HepG2 (cell line): Measurements from ENCODE around the gene GPN2. TPM values are rescaled to one million over a fixed set of nuclear protein-coding genes. Genes with fewer than 3 reads are reported as not detected.

Source experiments
- ARID4A ChIP-seq: sonication (generic); formaldehyde crosslinking; IDR thresholded peaks from 2 replicates; pipeline ENCODE4 v1.5.0; 2020; ENCODE audit warnings: mild to moderate bottlenecking, missing genetic modification reagents, borderline replicate concordance
- ATAD3A ChIP-seq: sonication (generic); formaldehyde crosslinking; IDR thresholded peaks from 2 replicates; pipeline ENCODE4 v1.4.0; 2020; ENCODE audit warnings: missing genetic modification reagents
- CREB1 ChIP-seq, 2 experiments: fragments of 450-650 bp in 1 of 2; IDR thresholded peaks; 2 replicates each; pipeline ENCODE4 v1.6.1; 2016 to 2017; ENCODE audit warnings: control low read depth in 1 of 2, mild to moderate bottlenecking in 1 of 2, missing compliant biosample characterization in 1 of 2, missing genetic modification characterization in 1 of 2
- DNMT1 ChIP-seq: sonication (generic); formaldehyde crosslinking; IDR thresholded peaks from 2 replicates; pipeline ENCODE4 v1.5.1; 2020; ENCODE audit warnings: mild to moderate bottlenecking, missing genetic modification reagents
- GABPB1 ChIP-seq: IDR thresholded peaks from 2 replicates; pipeline ENCODE4 v1.6.1; 2016; ENCODE audit warnings: mild to moderate bottlenecking, missing genetic modification reagents, moderate library complexity, missing compliant biosample characterization
- GZF1 ChIP-seq: sonication (generic); formaldehyde crosslinking; IDR thresholded peaks from 2 replicates; pipeline ENCODE4 v1.5.1; 2020; ENCODE audit warnings: mild to moderate bottlenecking, missing genetic modification reagents
- HCFC1 ChIP-seq: fragments of 150-350 bp; IDR thresholded peaks from 2 replicates; pipeline ENCODE4 v1.6.1; 2014; ENCODE audit warnings: low read depth, low read length
- IRF2 ChIP-seq: IDR thresholded peaks from 2 replicates; pipeline ENCODE4 v1.6.1; 2018; ENCODE audit warnings: missing genetic modification reagents, missing compliant biosample characterization
- KDM6A ChIP-seq: IDR thresholded peaks from 2 replicates; pipeline ENCODE4 v1.6.1; 2016; ENCODE audit warnings: low read depth
- MIER3 ChIP-seq: IDR thresholded peaks from 2 replicates; pipeline ENCODE4 v1.6.1; 2016; ENCODE audit warnings: missing compliant biosample characterization, borderline replicate concordance
- MXD1 ChIP-seq: sonication (generic); formaldehyde crosslinking; IDR thresholded peaks from 2 replicates; pipeline ENCODE4 v1.4.0; 2020; ENCODE audit warnings: mild to moderate bottlenecking, missing genetic modification reagents
- PAF1 ChIP-seq: IDR thresholded peaks from 2 replicates; pipeline ENCODE4 v1.6.1; 2016; ENCODE audit warnings: missing genetic modification reagents, missing compliant biosample characterization
- REXO4 ChIP-seq: sonication (generic); formaldehyde crosslinking; IDR thresholded peaks from 2 replicates; pipeline ENCODE4 v1.8.0; 2022; ENCODE audit warnings: missing genetic modification reagents, mild to moderate bottlenecking, borderline replicate concordance
- SAFB2 ChIP-seq: sonication (generic); formaldehyde crosslinking; IDR thresholded peaks from 2 replicates; pipeline ENCODE4 v1.5.1; 2020; ENCODE audit warnings: missing genetic modification reagents, low read depth, mild to moderate bottlenecking, borderline replicate concordance
- SP1 ChIP-seq, 2 experiments: fragments of 450-650 bp in 1 of 2; sonication (generic) in 1 of 2; formaldehyde crosslinking in 1 of 2; IDR thresholded peaks; 2 replicates each; pipeline versions ENCODE4 v1.4.0 to v1.6.1; 2016 to 2020; ENCODE audit warnings: missing genetic modification reagents in 1 of 2
- TAF1 ChIP-seq: sonication (generic); formaldehyde crosslinking; IDR thresholded peaks from 2 replicates; pipeline ENCODE4 v1.4.0; 2020; ENCODE audit warnings: missing genetic modification reagents
- TEAD2 ChIP-seq: sonication (generic); formaldehyde crosslinking; IDR thresholded peaks from 2 replicates; pipeline ENCODE4 v1.9.0; 2021; ENCODE audit warnings: missing genetic modification reagents
- ZEB1 ChIP-seq: IDR thresholded peaks from 2 replicates; pipeline ENCODE4 v1.6.1; 2012; ENCODE audit warnings: mild to moderate bottlenecking, low read depth, inconsistent platforms; ENCODE audit not compliant: insufficient replicate concordance
- ZNF124 ChIP-seq: sonication (generic); formaldehyde crosslinking; IDR thresholded peaks from 2 replicates; pipeline ENCODE4 v1.4.0; 2020; ENCODE audit warnings: missing genetic modification reagents
- ZNF143 ChIP-seq: sonication (generic); formaldehyde crosslinking; IDR thresholded peaks from 2 replicates; pipeline ENCODE4 v1.4.0; 2020; ENCODE audit warnings: missing genetic modification reagents
- ZNF367 ChIP-seq: sonication (generic); formaldehyde crosslinking; IDR thresholded peaks from 2 replicates; pipeline ENCODE4 v1.4.0; 2020; ENCODE audit warnings: missing genetic modification reagents, borderline replicate concordance
- ZNF550 ChIP-seq: sonication (generic); formaldehyde crosslinking; IDR thresholded peaks from 2 replicates; pipeline ENCODE4 v1.4.0; 2020; ENCODE audit warnings: mild to moderate bottlenecking, missing genetic modification reagents, borderline replicate concordance
- ZNF674 ChIP-seq: sonication (generic); formaldehyde crosslinking; IDR thresholded peaks from 2 replicates; pipeline ENCODE4 v1.5.0; 2020; ENCODE audit warnings: low read depth, mild to moderate bottlenecking, missing genetic modification reagents
- polyA plus RNA-seq, 8 experiments: library from polyadenylated mRNA; depleted of rRNA in 3 of 8; stranded (reverse) in 7 of 8; unstranded in 1 of 8; fragments of >200 nt; fragmentation: Illumina TruSeq in 4 of 8; extraction: Trizol in 4 of 8; gene quantifications; 2 replicates each; pipeline versions ENCODE4 v1.2.1 to v1.2.3, GENCODE V29; 2011 to 2016; ENCODE audit warnings: low read depth in 4 of 8, missing spikeins in 1 of 8, mixed read lengths in 1 of 8; ENCODE audit not compliant: insufficient read depth in 1 of 8
- total RNA-seq, 5 experiments: library from RNA; depleted of rRNA; stranded (reverse); fragments of >200 nt; fragmentation: Illumina TruSeq; extraction: Trizol; gene quantifications; 2 replicates each; pipeline ENCODE4 v1.2.3, GENCODE V29; 2016; ENCODE audit warnings: low read depth in 1 of 5
- TF ChIP-seq, protein P1 (sequence below): sonication (generic); formaldehyde crosslinking; IDR thresholded peaks from 2 replicates; pipeline ENCODE4 v1.4.0; 2020; ENCODE audit warnings: missing genetic modification reagents

GPN2 gene
- total and polyA plus RNA-seq, 2 of the 13 experiments (the other 11 are each of a cell fraction or from before 2014, with no cell fraction given) = 19.3 to 38.9 TPM

GRCh38 chr1:26864610-26865480 is 25.2 kb downstream of the GPN2 start (continued):
- TF ChIP-seq GABPB1 (CRISPR knock-in tag) (peak; percentile 93), CREB1 (IDR thresholded peaks at IDR 0.05) (no peak), CREB1 (CRISPR knock-in tag; IDR thresholded peaks at IDR 0.05) (peak; percentile 70), ZNF674 (CRISPR knock-in tag) (no peak), SP1 (IDR thresholded peaks at IDR 0.05) (no peak), SP1 (CRISPR knock-in tag; IDR thresholded peaks at IDR 0.05) (peak; percentile 86), GZF1 (CRISPR knock-in tag) (no peak; the same call in 1 of the 2 replicates), HCFC1 (no peak), PAF1 (no peak), SAFB2 (peak; percentile 58; the same call in 1 of the 2 replicates), KDM6A (CRISPR knock-in tag) (no peak), IRF2 (CRISPR knock-in tag) (peak; percentile 65; the same call in 1 of the 2 replicates), ATAD3A (no peak), ZNF143 (no peak), TAF1 (peak; percentile 92), ZNF367 (CRISPR knock-in tag) (no peak), ZEB1 (no peak), MIER3 (CRISPR knock-in tag) (no peak), ZNF124 (peak; percentile 25; the same call in 1 of the 2 replicates), ZNF550 (CRISPR knock-in tag) (no peak), REXO4 (CRISPR knock-in tag) (no peak), ARID4A (CRISPR knock-in tag) (peak; percentile 81; the same call in 1 of the 2 replicates), TEAD2 (CRISPR knock-in tag) (no peak), DNMT1 (CRISPR knock-in tag) (peak; percentile 72; the same call in 1 of the 2 replicates), MXD1 (CRISPR knock-in tag) (peak; percentile 74)
- TF ChIP-seq, protein P1, sequence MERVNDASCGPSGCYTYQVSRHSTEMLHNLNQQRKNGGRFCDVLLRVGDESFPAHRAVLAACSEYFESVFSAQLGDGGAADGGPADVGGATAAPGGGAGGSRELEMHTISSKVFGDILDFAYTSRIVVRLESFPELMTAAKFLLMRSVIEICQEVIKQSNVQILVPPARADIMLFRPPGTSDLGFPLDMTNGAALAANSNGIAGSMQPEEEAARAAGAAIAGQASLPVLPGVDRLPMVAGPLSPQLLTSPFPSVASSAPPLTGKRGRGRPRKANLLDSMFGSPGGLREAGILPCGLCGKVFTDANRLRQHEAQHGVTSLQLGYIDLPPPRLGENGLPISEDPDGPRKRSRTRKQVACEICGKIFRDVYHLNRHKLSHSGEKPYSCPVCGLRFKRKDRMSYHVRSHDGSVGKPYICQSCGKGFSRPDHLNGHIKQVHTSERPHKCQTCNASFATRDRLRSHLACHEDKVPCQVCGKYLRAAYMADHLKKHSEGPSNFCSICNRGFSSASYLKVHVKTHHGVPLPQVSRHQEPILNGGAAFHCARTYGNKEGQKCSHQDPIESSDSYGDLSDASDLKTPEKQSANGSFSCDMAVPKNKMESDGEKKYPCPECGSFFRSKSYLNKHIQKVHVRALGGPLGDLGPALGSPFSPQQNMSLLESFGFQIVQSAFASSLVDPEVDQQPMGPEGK (CRISPR knock-in tag) = peak; percentile 74
